H1 (cell line): ENCODE results near the gene NT5E. TPM values are rescaled to one million over a fixed set of nuclear protein-coding genes. Genes with fewer than 3 reads are reported as not detected.

Source experiments
- ATF3 ChIP-seq: IDR thresholded peaks from 2 replicates; pipeline ENCODE4 v1.6.1; 2011; ENCODE audit warnings: low read depth, mild to moderate bottlenecking, low read length; ENCODE audit not compliant: insufficient read depth
- CBX5 ChIP-seq: fragments of 300-800, 300-1000 bp; sonication (generic); IDR thresholded peaks from 2 replicates; pipeline ENCODE4 v1.7.1; 2016; ENCODE audit warnings: antibody characterized with exemption, low read length, low read depth
- KDM4A ChIP-seq: IDR thresholded peaks from one replicate; pipeline ENCODE4 v1.7.1; 2012; ENCODE audit warnings: low read depth, mild to moderate bottlenecking, moderate library complexity, low read length, inconsistent platforms; ENCODE audit not compliant: severe bottlenecking
- MAX ChIP-seq: IDR thresholded peaks from 2 replicates; pipeline ENCODE4 v1.6.1; 2012; ENCODE audit warnings: inconsistent platforms
- RNF2 ChIP-seq: fragments of 200-900, 300-1000 bp; sonication (generic); IDR thresholded peaks from 2 replicates; pipeline ENCODE4 v1.7.1; 2016; ENCODE audit warnings: borderline replicate concordance, low read depth, mild to moderate bottlenecking, antibody characterized with exemption, low read length; ENCODE audit not compliant: poor library complexity, severe bottlenecking; ENCODE audit errors: missing control alignments
- TBP ChIP-seq: IDR thresholded peaks from 2 replicates; pipeline ENCODE4 v1.6.1; 2011; ENCODE audit warnings: low read depth, low read length, improper control_type of control experiment
- polyA plus RNA-seq, 7 experiments: library from polyadenylated mRNA; depleted of rRNA in 3 of 7; stranded (reverse) in 5 of 7; unstranded in 2 of 7; fragments of >200 nt in 5 of 7; fragments of 200-250 nt in 2 of 7; gene quantifications; 1 replicate in 5 of 7; 2 replicates in 1 of 7; 4 replicates in 1 of 7; pipeline versions ENCODE4 v1.2.1 to v1.2.3, GENCODE V29; 2011 to 2013; ENCODE audit warnings: missing spikeins in 2 of 7, mixed read lengths in 2 of 7
- total RNA-seq: library from RNA; stranded (reverse); fragmentation: NEBNext Ultra II Directional; extraction: Animal tissue kit (Norgen Biotek cat#: 25700); gene quantifications from 2 replicates; pipeline ENCODE4 v1.2.1, GENCODE V29; 2021
- TF ChIP-seq, protein P1 (sequence below): IDR thresholded peaks from 2 replicates; pipeline ENCODE4 v1.6.1; 2011; ENCODE audit warnings: low read length, improper control_type of control experiment

NT5E gene
- total and polyA plus RNA-seq, 2 of the 8 experiments (the other 6 are each of a cell fraction or from before 2014, with no cell fraction given) = 0.74 to 1.5 TPM

DNA sequence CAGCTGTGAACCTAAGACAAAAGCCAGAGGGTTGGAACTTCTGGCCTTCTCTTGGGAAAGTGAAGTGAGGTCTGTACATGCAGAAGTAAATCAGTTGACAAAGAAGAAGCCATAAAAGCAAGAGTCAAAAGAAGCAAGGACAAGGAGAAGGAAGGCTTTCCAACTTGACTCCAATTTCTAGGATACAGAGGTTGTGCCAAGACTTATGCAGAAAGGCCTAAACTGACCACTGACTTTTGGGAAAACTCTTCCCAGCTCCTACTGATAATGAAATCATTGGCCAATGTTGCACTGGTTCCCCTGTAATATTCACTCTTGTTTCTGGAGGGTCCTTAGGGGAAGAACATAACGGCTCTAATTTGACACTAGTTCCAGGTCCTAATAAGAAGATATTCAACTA, 29.3 kb upstream of the NT5E start (continued):
- no peak for TF ChIP-seq RNF2
- TF ChIP-seq KDM4A = no peak
- no peak for TF ChIP-seq ATF3
- no peak for TF ChIP-seq CBX5
- TF ChIP-seq MAX = no peak
- no peak for TF ChIP-seq TBP
- TF ChIP-seq, protein P1, sequence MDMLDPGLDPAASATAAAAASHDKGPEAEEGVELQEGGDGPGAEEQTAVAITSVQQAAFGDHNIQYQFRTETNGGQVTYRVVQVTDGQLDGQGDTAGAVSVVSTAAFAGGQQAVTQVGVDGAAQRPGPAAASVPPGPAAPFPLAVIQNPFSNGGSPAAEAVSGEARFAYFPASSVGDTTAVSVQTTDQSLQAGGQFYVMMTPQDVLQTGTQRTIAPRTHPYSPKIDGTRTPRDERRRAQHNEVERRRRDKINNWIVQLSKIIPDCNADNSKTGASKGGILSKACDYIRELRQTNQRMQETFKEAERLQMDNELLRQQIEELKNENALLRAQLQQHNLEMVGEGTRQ = no peak
